H1 (cell line): ENCODE data around the gene TMEM145. TPM values are rescaled to one million over a fixed set of nuclear protein-coding genes. Genes with fewer than 3 reads are reported as not detected.

Experiments
- CTCF ChIA-PET: fragments of 300-600 bp; sonication (Branson Sonifier 250); formaldehyde crosslinking; loops from one replicate; lab custom pipeline; 2021; ENCODE audit not compliant: partially characterized antibody; lab: Charles Lee
- POLR2A ChIA-PET: fragments of 300-600 bp; sonication (Branson Sonifier 250); formaldehyde crosslinking; loops from one replicate; lab custom pipeline; 2021; ENCODE audit warnings: inconsistent platforms; ENCODE audit not compliant: partially characterized antibody; lab: Charles Lee
- DNase-seq, 2 experiments: peaks; one replicate each; pipeline versions ENCODE4 v3.0.0 to v3.0.0-alpha.2; 2010 to 2022; ENCODE audit warnings: low spot score in 2 of 2, low read depth in 1 of 2, mixed read lengths in 1 of 2
- FAIRE-seq: peaks from 2 replicates; lab custom pipeline; 2011; peaks lifted over from hg19 to GRCh38; lab: Jason Lieb, UNC
- H2AFZ ChIP-seq: 2 replicates; pipeline ENCODE4 v1.8.1; 2012; ENCODE audit warnings: low read length, inconsistent platforms
- H2AK5ac ChIP-seq: 2 replicates; pipeline ENCODE4 v1.6.1; 2013; ENCODE audit warnings: low read depth, low read length
- H2BK120ac ChIP-seq: replicated peaks from 2 replicates; pipeline ENCODE3; 2013; ENCODE audit warnings: low read depth, low read length, inconsistent platforms
- H2BK12ac ChIP-seq: 2 replicates; pipeline ENCODE4 v1.6.1; 2013; ENCODE audit warnings: low read depth, low read length
- H2BK15ac ChIP-seq: 2 replicates; pipeline ENCODE4 v1.6.1; 2013; ENCODE audit warnings: low read length
- H2BK20ac ChIP-seq: 2 replicates; pipeline ENCODE4 v1.6.1; 2013; ENCODE audit warnings: low read length
- H2BK5ac ChIP-seq: 2 replicates; pipeline ENCODE4 v1.6.1; 2013; ENCODE audit warnings: low read depth, low read length
- H3K14ac ChIP-seq: 2 replicates; pipeline ENCODE4 v1.6.1; 2013; ENCODE audit warnings: inconsistent platforms; ENCODE audit not compliant: insufficient read length
- H3K18ac ChIP-seq: 2 replicates; pipeline ENCODE4 v1.6.1; 2013; ENCODE audit warnings: low read length; ENCODE audit errors: extremely low read depth
- H3K23ac ChIP-seq: 2 replicates; pipeline ENCODE4 v1.6.1; 2013; ENCODE audit warnings: inconsistent platforms; ENCODE audit not compliant: insufficient read length
- H3K23me2 ChIP-seq: 2 replicates; pipeline ENCODE4 v1.6.1; 2013; ENCODE audit warnings: low read depth, low read length
- H3K27ac ChIP-seq: 2 replicates; pipeline ENCODE4 v1.6.1; 2011; ENCODE audit warnings: low read depth, low read length, inconsistent platforms
- H3K27me3 ChIP-seq, 4 experiments: replicated peaks in 1 of 4; 1 replicate in 1 of 4; 2 replicates in 3 of 4; pipeline versions ENCODE4 v1.6.1 to v1.8.1; 2011 to 2013; ENCODE audit warnings: low read length in 3 of 4, mild to moderate bottlenecking in 3 of 4, inconsistent platforms in 2 of 4, mixed read lengths in 2 of 4, moderate library complexity in 1 of 4; ENCODE audit not compliant: control insufficient read depth in 3 of 4, insufficient read depth in 3 of 4; ENCODE audit errors: extremely low read depth in 1 of 4
- H3K36me3 ChIP-seq, 4 experiments: 2 replicates each; pipeline versions ENCODE4 v1.6.1 to v1.8.1; 2011 to 2013; ENCODE audit warnings: mild to moderate bottlenecking in 4 of 4, low read length in 3 of 4, moderate library complexity in 2 of 4, control low read depth in 1 of 4, inconsistent platforms in 1 of 4; ENCODE audit not compliant: insufficient read depth in 4 of 4, control insufficient read depth in 2 of 4
- H3K4ac ChIP-seq: replicated peaks from 2 replicates; pipeline ENCODE3; 2013; ENCODE audit warnings: low read length, low read depth, mixed read lengths, inconsistent platforms; ENCODE audit not compliant: insufficient read length
- H3K4me1 ChIP-seq, 4 experiments: replicated peaks in 1 of 4; 1 replicate in 1 of 4; 2 replicates in 3 of 4; pipeline versions ENCODE4 v1.6.1 to v1.8.1; 2011 to 2013; ENCODE audit warnings: low read length in 3 of 4, inconsistent platforms in 2 of 4, mixed read lengths in 1 of 4; ENCODE audit not compliant: insufficient read depth in 4 of 4, control insufficient read depth in 3 of 4
- H3K4me2 ChIP-seq, 2 experiments: 2 replicates each; pipeline versions ENCODE4 v1.6.1 to v1.8.1; 2011 to 2013; ENCODE audit warnings: low read depth in 2 of 2, low read length in 2 of 2, control low read depth in 1 of 2, inconsistent platforms in 1 of 2, mild to moderate bottlenecking in 1 of 2; ENCODE audit not compliant: insufficient read depth in 1 of 2
- H3K4me3 ChIP-seq, 4 experiments: fragments of 200-600, 300-600 bp in 1 of 4; sonication (generic), shearing (Covaris generic), sonication (Bioruptor Twin) in 1 of 4; 2 replicates each; pipeline versions ENCODE4 v1.5.1 to v1.8.1; 2011 to 2016; ENCODE audit warnings: low read length in 4 of 4, low read depth in 3 of 4, control low read depth in 2 of 4, inconsistent platforms in 2 of 4, mild to moderate bottlenecking in 2 of 4, mixed read lengths in 1 of 4, moderate library complexity in 1 of 4; ENCODE audit not compliant: insufficient read depth in 2 of 4; ENCODE audit errors: extremely low read depth in 1 of 4
- H3K56ac ChIP-seq: replicated peaks from 2 replicates; pipeline ENCODE3; 2013; ENCODE audit warnings: low read depth, mild to moderate bottlenecking, mixed read lengths, low read length, inconsistent platforms; ENCODE audit not compliant: insufficient read length
- H3K79me1 ChIP-seq: 2 replicates; pipeline ENCODE4 v1.6.1; 2013; ENCODE audit warnings: low read depth, low read length, control low read depth
- H3K79me2 ChIP-seq, 2 experiments: 2 replicates each; pipeline versions ENCODE4 v1.6.1 to v1.8.1; 2012 to 2013; ENCODE audit warnings: low read length in 2 of 2, mild to moderate bottlenecking in 2 of 2, inconsistent platforms in 1 of 2; ENCODE audit not compliant: insufficient read depth in 2 of 2, control insufficient read depth in 1 of 2
- H3K9ac ChIP-seq, 4 experiments: replicated peaks in 1 of 4; 1 replicate in 1 of 4; 2 replicates in 3 of 4; pipeline versions ENCODE4 v1.6.1 to v1.8.1; 2011 to 2013; ENCODE audit warnings: low read depth in 3 of 4, low read length in 3 of 4, control low read depth in 2 of 4, mild to moderate bottlenecking in 2 of 4, moderate library complexity in 2 of 4, inconsistent platforms in 1 of 4; ENCODE audit errors: extremely low read depth in 1 of 4
- H3K9me3 ChIP-seq, 2 experiments: 2 replicates each; pipeline versions ENCODE4 v1.6.1 to v1.8.1; 2012 to 2013; ENCODE audit warnings: mild to moderate bottlenecking in 2 of 2, moderate library complexity in 2 of 2, control low read depth in 1 of 2, inconsistent platforms in 1 of 2, low read depth in 1 of 2, low read length in 1 of 2, mixed read lengths in 1 of 2; ENCODE audit not compliant: insufficient read depth in 2 of 2
- H4K20me1 ChIP-seq, 2 experiments: replicated peaks in 1 of 2; 2 replicates each; pipeline versions ENCODE3 to v1.8.1; 2011 to 2013; ENCODE audit warnings: inconsistent platforms in 2 of 2, low read length in 2 of 2, mild to moderate bottlenecking in 1 of 2; ENCODE audit not compliant: insufficient read depth in 2 of 2, control insufficient read depth in 1 of 2
- H4K5ac ChIP-seq: 2 replicates; pipeline ENCODE4 v1.6.1; 2013; ENCODE audit warnings: low read length, low read depth, mixed read lengths, inconsistent platforms; ENCODE audit not compliant: insufficient read length
- H4K8ac ChIP-seq: 2 replicates; pipeline ENCODE4 v1.8.0; 2013; ENCODE audit warnings: mild to moderate bottlenecking, moderate library complexity, low read length, inconsistent platforms; ENCODE audit not compliant: insufficient read depth; ENCODE audit errors: extremely low read depth
- H4K91ac ChIP-seq: replicated peaks from 2 replicates; pipeline ENCODE3; 2013; ENCODE audit warnings: low read length, mixed read lengths, inconsistent platforms; ENCODE audit not compliant: insufficient read length
- ATF2 ChIP-seq: IDR thresholded peaks from 2 replicates; pipeline ENCODE4 v1.6.1; 2012; ENCODE audit warnings: low read length, inconsistent platforms
- BRCA1 ChIP-seq: IDR thresholded peaks from 2 replicates; pipeline ENCODE4 v1.6.1; 2012; ENCODE audit warnings: low read depth, low read length, improper control_type of control experiment
- CTCF ChIP-seq, 3 experiments: IDR thresholded peaks; 1 replicate in 2 of 3; 2 replicates in 1 of 3; pipeline versions ENCODE4 v1.5.1 to v1.6.1; 2011; ENCODE audit warnings: low read length in 3 of 3, mild to moderate bottlenecking in 3 of 3, inconsistent platforms in 2 of 3, low read depth in 1 of 3, moderate library complexity in 1 of 3; ENCODE audit not compliant: insufficient read depth in 1 of 3; ENCODE audit errors: control extremely low read depth in 1 of 3
- E2F6 ChIP-seq: IDR thresholded peaks from 2 replicates; pipeline ENCODE4 v1.6.1; 2012; ENCODE audit warnings: inconsistent platforms
- GABPA ChIP-seq: IDR thresholded peaks from 2 replicates; pipeline ENCODE4 v1.6.1; 2011; ENCODE audit warnings: mild to moderate bottlenecking, low read length, moderate library complexity, borderline replicate concordance; ENCODE audit not compliant: insufficient read depth
- SIRT6 ChIP-seq: IDR thresholded peaks from one replicate; pipeline ENCODE4 v1.7.1; 2012; ENCODE audit warnings: low read length, inconsistent platforms
- WGBS, 2 experiments: shearing (Covaris generic) in 1 of 2; methylation state at CpG; one replicate each; pipeline versions ENCODE4 v1.1.6 to v1.1.7; 2013 to 2015; ENCODE audit warnings: low lambda C conversion rate in 2 of 2, mixed read lengths in 2 of 2, inconsistent platforms in 1 of 2, low coverage in 1 of 2, missing lambda C conversion rate in 1 of 2; ENCODE audit not compliant: insufficient replicate concordance in 2 of 2, insufficient coverage in 1 of 2, insufficient read length in 1 of 2; ENCODE audit errors: extremely low coverage in 1 of 2, missing lambda C conversion rate in 1 of 2; 5-methylcytosine and 5-hydroxymethylcytosine counted together
- polyA plus RNA-seq, 7 experiments: library from polyadenylated mRNA; depleted of rRNA in 3 of 7; stranded (reverse) in 5 of 7; unstranded in 2 of 7; fragments of >200 nt in 5 of 7; fragments of 200-250 nt in 2 of 7; gene quantifications; 1 replicate in 5 of 7; 2 replicates in 1 of 7; 4 replicates in 1 of 7; pipeline versions ENCODE4 v1.2.1 to v1.2.3, GENCODE V29; 2011 to 2013; ENCODE audit warnings: missing spikeins in 2 of 7, mixed read lengths in 2 of 7
- total RNA-seq: library from RNA; stranded (reverse); fragmentation: NEBNext Ultra II Directional; extraction: Animal tissue kit (Norgen Biotek cat#: 25700); gene quantifications from 2 replicates; pipeline ENCODE4 v1.2.1, GENCODE V29; 2021

The TMEM145 gene
- total and polyA plus RNA-seq, 2 of the 8 experiments (the other 6 are each of a cell fraction or from before 2014, with no cell fraction given) = 2.3 to 4.7 TPM

GRCh38 chr19:42270346-42271044 is 42.6 kb upstream of the TMEM145 start:
- Histone ChIP-seq H3K23me2 (peaks cover 10% of the 10 kb centered on the region; the same call in 1 of the 2 replicates), H3K4ac (no peak overlapping the region), H3K4me3 (peak overlapping the region in 1 of 4 experiments; percentile 75; a peak in 2 of 8 replicates), H3K27me3 (no peaks in the 10 kb centered on the region), H4K5ac (no peak overlapping the region), H3K56ac (no peak overlapping the region), H2BK5ac (peak overlapping the region; percentile 88), H2BK20ac (no peak overlapping the region), H3K79me1 (peaks cover 5% of the 10 kb centered on the region), H3K36me3 (peaks cover 0 to 15% (median 5%) of the 10 kb centered on the region in 4 experiments; a peak in 2 of 8 replicates), H3K23ac (no peak overlapping the region), H2AK5ac (no peak overlapping the region), H4K91ac (peak overlapping the region; percentile 93), H3K14ac (no peak overlapping the region), H3K9ac (no peak overlapping the region; a peak in 2 of 7 replicates), H4K8ac (0 out of 2 replicates have a peak overlapping the region, but pooled peaks have one; percentile 39), H4K20me1 (peaks cover 0 to 8% of the 10 kb centered on the region in 2 experiments), H3K79me2 (peaks cover 0 to 9% of the 10 kb centered on the region in 2 experiments; a peak in 1 of 4 replicates), H2BK15ac (0 out of 2 replicates have a peak overlapping the region, but pooled peaks have one; percentile 46), H3K27ac (no peak overlapping the region), H3K4me1 (peaks cover 2 to 21% (median 10%) of the 10 kb centered on the region in 4 experiments), H2BK120ac (no peak overlapping the region), H3K18ac (no peak overlapping the region), H2AFZ (no peak overlapping the region), H3K9me3 (no peaks in the 10 kb centered on the region), H2BK12ac (peak overlapping the region; percentile 50; the same call in 1 of the 2 replicates), H3K4me2 (peak overlapping the region; percentile 79 to 87)
- DNase-seq (no peak), FAIRE-seq (no peak)
- ChIA-PET POLR2A (interaction anchor here (0.6 to 4.1 kb wide), 7 partner anchors 10 to 31 kb away, joined by 3 to 27 read pairs (median 4); no protein-coding TSS in a partner anchor), CTCF (interaction anchor here (0.8 to 3.1 kb wide), 9 partner anchors 9 to 27 kb away, joined by 3 to 17 read pairs (median 4); no protein-coding TSS in a partner anchor)
- TF ChIP-seq SIRT6 (no peak), BRCA1 (no peak), GABPA (no peak), CTCF (IDR thresholded peaks at IDR 0.05; ENCODE audit: control extremely low read depth in 1 of 3, insufficient read depth in 1 of 3, low read depth in 1 of 3, low read length in 3 of 3) (no peak), E2F6 (no peak), ATF2 (no peak)
- WGBS, 2 experiments = 80% methylated on average over 18 of the region's 18 CpGs; no CpG with 5 or more reads in 1 of the 2 experiments
